AG04450 (cell line): ENCODE data around the gene JMJD1C. TPM values are rescaled to one million over a fixed set of nuclear protein-coding genes. Genes with fewer than 3 reads are reported as not detected.

Experiments used
- CTCF ChIA-PET: fragments of 300-600, 350-600 bp; formaldehyde crosslinking; extraction: SDS; loops from one replicate; lab custom pipeline; 2022; ENCODE audit warnings: antibody characterized with exemption, inconsistent platforms; lab: Charles Lee
- POLR2A ChIA-PET: fragments of 350-600 bp; formaldehyde crosslinking; extraction: SDS; loops from one replicate; lab custom pipeline; 2021; ENCODE audit warnings: antibody characterized with exemption, inconsistent platforms; lab: Yijun Ruan, JAX
- DNase-seq: peaks from one replicate; pipeline ENCODE4 v3.0.0-alpha.2; 2011; ENCODE audit warnings: low read depth, low spot score
- H3K27ac ChIP-seq: one replicate; pipeline ENCODE4 v1.5.1; 2012; ENCODE audit warnings: low read depth, low read length, control low read depth
- H3K27me3 ChIP-seq: one replicate; pipeline ENCODE4 v1.6.0; 2012; ENCODE audit warnings: low read length; ENCODE audit not compliant: control insufficient read depth, insufficient read depth
- H3K4me3 ChIP-seq: 2 replicates; pipeline ENCODE4 v1.5.1; 2011; ENCODE audit warnings: mild to moderate bottlenecking, low read depth, low read length, control low read depth
- H3K9me3 ChIP-seq: 2 replicates; pipeline ENCODE4 v1.5.1; 2012; ENCODE audit warnings: low read length; ENCODE audit not compliant: control insufficient read depth, insufficient read depth
- polyA plus RNA-seq: library from polyadenylated mRNA; depleted of rRNA; stranded (reverse); fragments of >200 nt; gene quantifications from 2 replicates; pipeline ENCODE4 v1.2.3, GENCODE V29; 2011
- TF ChIP-seq, protein P1 (sequence below): IDR thresholded peaks from 2 replicates; pipeline ENCODE4 v1.5.1; 2011; ENCODE audit warnings: low read depth, low read length, control low read depth, inconsistent platforms

The JMJD1C gene
- polyA plus RNA-seq, 1 experiment = 45.0 TPM

DNA sequence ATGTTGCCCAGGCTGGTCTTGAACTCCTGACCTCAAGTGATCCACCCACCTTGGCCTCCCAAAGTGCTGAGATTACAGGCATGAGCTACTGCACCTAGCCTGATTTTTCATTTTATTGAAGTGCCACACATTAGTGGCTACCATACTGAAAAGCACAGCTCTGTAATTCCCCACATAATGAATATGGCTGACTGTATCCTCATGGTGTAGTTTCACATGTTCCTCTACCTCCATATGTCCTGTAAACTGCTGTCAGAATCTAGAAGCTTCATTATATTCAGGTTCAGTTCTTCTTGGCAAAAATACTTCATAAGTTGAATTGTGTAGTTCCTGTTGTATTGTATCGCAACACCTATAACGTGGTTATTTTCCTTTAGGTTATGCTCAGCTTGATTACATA is 11.1 kb downstream of the JMJD1C start:
- ChIA-PET CTCF (interaction anchor here (0.6 to 1.2 kb wide), 4 partner anchors 23 to 288 kb away, joined by 3 to 4 read pairs (median 4); no protein-coding TSS in a partner anchor), POLR2A (no interaction called here)
- DNase-seq = no peak
- no peaks in the 10 kb centered on the region for H3K9me3 ChIP-seq
- no peak overlapping the region for H3K4me3 ChIP-seq
- no peaks in the 10 kb centered on the region for H3K27me3 ChIP-seq
- TF ChIP-seq, protein P1, sequence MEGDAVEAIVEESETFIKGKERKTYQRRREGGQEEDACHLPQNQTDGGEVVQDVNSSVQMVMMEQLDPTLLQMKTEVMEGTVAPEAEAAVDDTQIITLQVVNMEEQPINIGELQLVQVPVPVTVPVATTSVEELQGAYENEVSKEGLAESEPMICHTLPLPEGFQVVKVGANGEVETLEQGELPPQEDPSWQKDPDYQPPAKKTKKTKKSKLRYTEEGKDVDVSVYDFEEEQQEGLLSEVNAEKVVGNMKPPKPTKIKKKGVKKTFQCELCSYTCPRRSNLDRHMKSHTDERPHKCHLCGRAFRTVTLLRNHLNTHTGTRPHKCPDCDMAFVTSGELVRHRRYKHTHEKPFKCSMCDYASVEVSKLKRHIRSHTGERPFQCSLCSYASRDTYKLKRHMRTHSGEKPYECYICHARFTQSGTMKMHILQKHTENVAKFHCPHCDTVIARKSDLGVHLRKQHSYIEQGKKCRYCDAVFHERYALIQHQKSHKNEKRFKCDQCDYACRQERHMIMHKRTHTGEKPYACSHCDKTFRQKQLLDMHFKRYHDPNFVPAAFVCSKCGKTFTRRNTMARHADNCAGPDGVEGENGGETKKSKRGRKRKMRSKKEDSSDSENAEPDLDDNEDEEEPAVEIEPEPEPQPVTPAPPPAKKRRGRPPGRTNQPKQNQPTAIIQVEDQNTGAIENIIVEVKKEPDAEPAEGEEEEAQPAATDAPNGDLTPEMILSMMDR = no peak
- no peak overlapping the region for H3K27ac ChIP-seq

DNA sequence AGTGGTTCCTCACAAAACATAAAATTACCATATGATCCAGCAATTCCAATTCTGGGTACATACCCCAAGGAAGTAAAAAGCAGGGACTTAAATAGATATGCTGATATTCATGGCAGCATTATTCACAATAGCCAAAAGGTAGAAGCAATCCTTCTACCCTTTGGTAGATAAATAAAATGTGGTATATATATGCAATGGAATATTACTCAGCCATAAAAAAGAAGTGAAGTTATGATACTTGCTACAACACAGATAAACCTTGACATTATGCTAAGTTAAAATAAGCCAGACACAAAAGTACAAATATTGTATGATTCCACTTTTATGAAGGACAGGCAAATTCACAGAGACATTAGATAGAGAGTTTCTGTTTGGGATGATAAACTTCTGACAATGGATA is 13.3 kb downstream of the JMJD1C start:
- Histone ChIP-seq H3K9me3 (no peaks in the 10 kb centered on the region), H3K27me3 (no peaks in the 10 kb centered on the region), H3K4me3 (no peak overlapping the region), H3K27ac (no peak overlapping the region)
- DNase-seq = no peak
- CTCF ChIA-PET = interaction anchor here (0.7 kb wide), 1 partner anchor 19 kb away, joined by 3 read pairs; no protein-coding TSS in a partner anchor
- POLR2A ChIA-PET = no interaction called here
- TF ChIP-seq, protein P1 = no peak

DNA sequence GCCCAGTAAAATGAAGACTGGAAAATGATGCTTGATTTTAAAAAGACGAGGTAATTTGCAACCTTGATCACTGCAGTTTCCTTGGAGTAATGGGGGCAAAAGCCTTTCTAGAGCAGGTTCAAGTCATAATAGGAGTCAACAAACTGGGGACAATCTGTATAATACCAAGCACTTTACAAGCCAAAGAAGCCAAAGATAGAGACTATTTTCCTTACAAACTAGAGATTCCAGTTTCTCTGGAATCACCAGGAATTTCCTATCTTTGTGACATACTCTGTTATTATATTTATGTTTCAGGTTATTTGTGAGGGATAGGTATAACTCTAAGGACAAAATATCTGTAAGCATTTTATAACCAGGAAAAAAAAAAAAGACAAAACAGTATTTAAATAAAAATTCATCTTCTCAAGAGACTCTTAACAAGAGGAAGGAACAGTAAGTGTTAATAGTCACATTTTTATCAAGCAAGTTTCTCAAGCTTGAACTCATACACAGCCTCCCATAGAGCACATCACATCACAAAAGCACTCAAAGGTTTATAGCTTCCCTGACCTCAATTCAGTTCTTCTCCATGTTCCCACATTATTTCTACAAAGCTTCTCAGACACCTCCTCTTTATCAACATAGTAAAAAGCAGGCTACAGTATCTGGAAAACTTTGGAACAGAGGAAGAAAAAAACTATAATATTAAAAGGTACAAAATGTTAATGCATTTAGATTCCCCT is 18.9 kb downstream of the JMJD1C start:
- no peak for DNase-seq
- H3K27ac ChIP-seq = no peak overlapping the region
- no peaks in the 10 kb centered on the region for H3K9me3 ChIP-seq
- no peaks in the 10 kb centered on the region for H3K27me3 ChIP-seq
- ChIA-PET POLR2A (no interaction called here), CTCF (interaction anchor here (1.0 kb wide), 1 partner anchor 11 kb away, joined by 4 read pairs; no protein-coding TSS in a partner anchor)
- H3K4me3 ChIP-seq = no peak overlapping the region
- TF ChIP-seq, protein P1 = no peak

DNA sequence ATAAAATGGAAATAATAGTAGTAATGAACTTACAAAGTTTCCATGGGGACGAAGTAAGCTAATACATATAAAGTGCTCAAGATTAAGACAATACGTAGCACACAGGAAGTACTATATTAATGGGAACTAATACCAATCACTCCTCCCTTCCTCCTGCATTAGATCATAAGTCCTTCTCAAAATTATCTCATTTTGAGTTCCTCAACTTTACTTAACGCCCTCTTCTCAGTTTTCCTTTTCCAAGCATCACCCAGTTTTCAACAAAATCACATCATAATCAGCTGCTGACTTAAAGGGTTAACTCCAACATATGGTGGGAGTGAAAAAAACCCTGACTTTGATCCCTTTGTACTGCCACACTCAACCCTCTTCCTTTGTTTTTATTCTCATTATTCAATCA is 24.4 kb downstream of the JMJD1C start:
- ChIA-PET CTCF (interaction anchor here (0.5 kb wide), 1 partner anchor 34 kb away, joined by 3 read pairs; no protein-coding TSS in a partner anchor), POLR2A (no interaction called here)
- no peak for DNase-seq
- TF ChIP-seq, protein P1 = no peak
- Histone ChIP-seq H3K9me3 (no peaks in the 10 kb centered on the region), H3K27me3 (no peaks in the 10 kb centered on the region), H3K27ac (no peak overlapping the region), H3K4me3 (no peak overlapping the region)

DNA sequence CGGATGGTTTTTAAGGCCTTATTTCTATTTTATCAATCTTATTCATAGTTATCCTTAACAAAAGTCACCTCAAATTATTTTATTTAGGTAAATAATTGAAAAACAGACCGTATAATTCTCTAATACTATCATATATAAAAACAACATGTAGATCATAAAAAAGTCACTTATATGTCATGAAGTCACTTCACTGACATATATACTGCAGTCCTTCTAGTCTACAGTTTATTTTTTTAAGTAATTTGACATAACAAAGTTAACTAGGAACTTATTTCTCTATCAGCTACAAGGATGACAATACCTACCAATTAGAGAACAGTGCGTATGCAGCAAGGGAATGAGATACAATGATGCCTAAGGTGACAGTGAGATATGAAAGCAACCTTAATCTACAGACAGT is 26.2 kb downstream of the JMJD1C start:
- no peak for DNase-seq
- Histone ChIP-seq H3K4me3 (no peak overlapping the region), H3K9me3 (no peaks in the 10 kb centered on the region), H3K27me3 (no peaks in the 10 kb centered on the region), H3K27ac (no peak overlapping the region)
- POLR2A ChIA-PET = interaction anchor here (0.8 kb wide), 1 partner anchor 10 kb away, joined by 3 read pairs; no protein-coding TSS in a partner anchor
- CTCF ChIA-PET = no interaction called here
- TF ChIP-seq, protein P1 = no peak
